ENCODE results near the gene ADAMTSL2.

Gene ADAMTSL2

GRCh38 chr9:133587051-133587450, 52.5 kb downstream of the ADAMTSL2 start:
- Histone ChIP-seq H3K27me3 (ENCODE audit: low read length) (no peaks in the 10 kb centered on the region; the same call in 1 of the 2 replicates), H4K20me1 (ENCODE audit: low read depth, low read length) (no peaks in the 10 kb centered on the region), H3K4me2 (ENCODE audit: low read depth, low read length, poor library complexity, severe bottlenecking) (no peak overlapping the region), H2AFZ (ENCODE audit: low read depth, low read length, severe bottlenecking) (no peak overlapping the region), H3K27ac (ENCODE audit: low read depth, low read length) (no peak overlapping the region), H3K9me2 (replicated peaks; ENCODE audit: insufficient read depth, low read length) (no peaks in the 10 kb centered on the region), H3K36me3 (ENCODE audit: low read length) (no peaks in the 10 kb centered on the region), H3K4me3 (ENCODE audit: insufficient read depth, low read length, poor library complexity, severe bottlenecking) (no peak overlapping the region), H3K79me2 (ENCODE audit: insufficient read depth, low read length) (no peaks in the 10 kb centered on the region), H3K9ac (ENCODE audit: low read length) (no peak overlapping the region), H3F3A (ENCODE audit: insufficient read depth) (peaks cover 4% of the 10 kb centered on the region; the same call in 1 of the 2 replicates), H3K9me3 (ENCODE audit: insufficient read depth, low read length) (peaks cover 4% of the 10 kb centered on the region; the same call in 1 of the 2 replicates)
- TF ChIP-seq EZH2phosphoT487 (conservative IDR thresholded peaks at IDR 0.05; ENCODE audit: low read length) (no peak), CTCF (IDR thresholded peaks at IDR 0.05; ENCODE audit: insufficient read depth, low read length, poor library complexity, severe bottlenecking) (no peak)

GRCh38 chr9:133587466-133587865, 53.0 kb downstream of the ADAMTSL2 start:
- no peaks in the 10 kb centered on the region for H3K9me2 ChIP-seq (replicated peaks; ENCODE audit: insufficient read depth, low read length)
- no peak overlapping the region for H3K9ac ChIP-seq (ENCODE audit: low read length)
- peaks cover 4% of the 10 kb centered on the region; the same call in 1 of the 2 replicates for H3F3A ChIP-seq (ENCODE audit: insufficient read depth)
- peaks cover 4% of the 10 kb centered on the region; the same call in 1 of the 2 replicates for H3K9me3 ChIP-seq (ENCODE audit: insufficient read depth, low read length)
- H3K79me2 ChIP-seq (ENCODE audit: insufficient read depth, low read length), result no peaks in the 10 kb centered on the region
- H3K4me3 ChIP-seq (ENCODE audit: insufficient read depth, low read length, poor library complexity, severe bottlenecking), result no peak overlapping the region
- no peaks in the 10 kb centered on the region; the same call in 1 of the 2 replicates for H3K27me3 ChIP-seq (ENCODE audit: low read length)
- no peak overlapping the region for H3K4me2 ChIP-seq (ENCODE audit: low read depth, low read length, poor library complexity, severe bottlenecking)
- no peak overlapping the region for H3K27ac ChIP-seq (ENCODE audit: low read depth, low read length)
- no peaks in the 10 kb centered on the region for H3K36me3 ChIP-seq (ENCODE audit: low read length)
- H4K20me1 ChIP-seq (ENCODE audit: low read depth, low read length), result no peaks in the 10 kb centered on the region
- TF ChIP-seq EZH2phosphoT487 (conservative IDR thresholded peaks at IDR 0.05; ENCODE audit: low read length), result no peak
- TF ChIP-seq CTCF (IDR thresholded peaks at IDR 0.05; ENCODE audit: insufficient read depth, low read length, poor library complexity, severe bottlenecking), result no peak
- no peak overlapping the region for H2AFZ ChIP-seq (ENCODE audit: low read depth, low read length, severe bottlenecking)

- no peaks in the 10 kb centered on the region; the same call in 1 of the 2 replicates for H3K27me3 ChIP-seq (ENCODE audit: low read length)
- TF ChIP-seq CTCF (IDR thresholded peaks at IDR 0.05; ENCODE audit: insufficient read depth, low read length, poor library complexity, severe bottlenecking) (peak; percentile 94), EZH2phosphoT487 (conservative IDR thresholded peaks at IDR 0.05; ENCODE audit: low read length) (no peak)
- no peak overlapping the region for H3K4me3 ChIP-seq (ENCODE audit: insufficient read depth, low read length, poor library complexity, severe bottlenecking)
- H3K36me3 ChIP-seq (ENCODE audit: low read length), result no peaks in the 10 kb centered on the region
- H3K79me2 ChIP-seq (ENCODE audit: insufficient read depth, low read length), result no peaks in the 10 kb centered on the region
- peaks cover 4% of the 10 kb centered on the region; the same call in 1 of the 2 replicates for H3K9me3 ChIP-seq (ENCODE audit: insufficient read depth, low read length)
- H3F3A ChIP-seq (ENCODE audit: insufficient read depth), result peaks cover 4% of the 10 kb centered on the region; the same call in 1 of the 2 replicates
- H3K9ac ChIP-seq (ENCODE audit: low read length), result no peak overlapping the region
- H2AFZ ChIP-seq (ENCODE audit: low read depth, low read length, severe bottlenecking), result no peak overlapping the region
- H3K9me2 ChIP-seq (replicated peaks; ENCODE audit: insufficient read depth, low read length), result no peaks in the 10 kb centered on the region
- no peak overlapping the region for H3K27ac ChIP-seq (ENCODE audit: low read depth, low read length)
- H3K4me2 ChIP-seq (ENCODE audit: low read depth, low read length, poor library complexity, severe bottlenecking), result no peak overlapping the region
- no peaks in the 10 kb centered on the region for H4K20me1 ChIP-seq (ENCODE audit: low read depth, low read length)
These were observed 55.1 kb downstream of the ADAMTSL2 start for GRCh38 chr9:133589454-133590227.
